NOMO-1 treated with DMSO at 0.1 percent for 48 hours (cell line): ENCODE results near the gene IRAK1.
A peak's percentile ranks its signal among the peaks of the same experiment; 100 is the strongest.

ENCODE experiments used
- DNase-seq: peaks from one replicate; lab custom pipeline; 2025; ENCODE audit not compliant: unreplicated experiment; lab: John Stamatoyannopoulos, UW

IRAK1 gene

GRCh38 chrX:154021131-154021611, 1.5 kb upstream of the IRAK1 start:
- DNase-seq = no peak

- no peak for DNase-seq
Measured at GRCh38 chrX:154020536-154021115, 924 bp upstream of the IRAK1 start.

- no peak for DNase-seq
Measured at GRCh38 chrX:154019061-154019621, 561 bp downstream of the IRAK1 start.

DNA sequence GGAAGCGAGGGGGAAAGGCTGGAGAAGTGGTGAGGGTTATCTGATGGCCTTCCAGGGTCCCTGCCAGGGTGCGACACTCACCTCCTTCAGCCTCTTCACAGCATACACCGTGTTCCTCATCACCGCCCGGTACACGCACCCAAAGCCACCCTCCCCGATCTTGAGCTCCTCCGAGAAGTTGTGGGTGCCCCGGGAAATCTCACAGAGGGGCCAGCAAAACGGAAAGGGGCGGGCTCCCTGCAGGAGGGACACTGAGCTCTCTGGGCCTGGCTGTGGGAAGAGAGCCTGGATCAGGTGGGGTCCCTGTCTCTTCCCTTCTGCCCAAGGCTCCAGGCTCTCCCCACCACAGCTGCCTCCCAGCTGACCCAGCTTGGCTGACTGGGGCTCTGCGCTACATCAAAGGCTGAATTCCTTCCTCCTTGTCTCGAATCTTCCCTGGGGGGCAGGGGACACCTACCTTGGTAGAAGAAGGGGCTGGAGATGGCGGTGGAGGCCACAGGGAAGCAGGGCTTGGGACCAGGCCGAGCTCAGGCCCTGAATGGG, 1.1 kb downstream of the IRAK1 start:
- no peak for DNase-seq

DNA sequence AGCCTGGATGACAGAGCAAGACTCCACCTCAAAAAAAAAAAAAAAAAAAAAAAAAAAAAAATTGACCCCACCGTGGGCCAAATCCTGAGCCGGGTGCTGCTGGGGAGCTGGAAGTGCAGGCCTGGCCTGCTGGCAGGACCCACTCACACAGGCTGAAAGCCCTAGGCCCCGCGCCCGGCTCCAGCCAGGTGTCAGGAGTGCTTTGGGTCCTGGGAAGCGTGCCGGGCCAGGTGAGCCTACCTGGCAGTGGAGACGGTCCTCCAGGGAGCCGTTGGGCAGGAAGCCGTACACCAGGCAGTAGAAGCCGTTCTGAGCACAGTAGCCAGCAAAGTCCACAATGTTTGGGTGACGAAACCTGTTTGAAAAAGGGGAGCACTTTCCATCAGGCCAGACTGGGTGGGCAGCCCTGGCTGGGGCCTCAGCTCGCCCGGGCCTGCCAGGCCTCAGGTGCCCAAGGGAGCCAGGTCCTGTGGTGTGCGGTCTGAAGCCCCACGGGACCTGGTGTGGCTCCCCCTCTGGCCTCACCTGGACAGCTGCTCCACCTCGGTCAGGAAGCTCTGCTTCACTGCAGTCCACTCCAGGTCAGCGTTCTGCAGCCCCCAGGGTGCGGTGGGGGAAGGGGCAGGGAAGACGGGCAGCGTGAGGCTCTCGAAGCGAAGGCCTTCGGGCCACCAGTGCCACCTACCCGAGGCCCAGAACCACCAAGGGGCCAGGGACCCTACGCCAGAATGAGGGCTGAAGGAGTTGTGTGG, 1.8 kb downstream of the IRAK1 start:
- no peak for DNase-seq

- no peak for DNase-seq
Measured at GRCh38 chrX:154016366-154017076, 3.2 kb downstream of the IRAK1 start.

GRCh38 chrX:154015581-154016264, 4.0 kb downstream of the IRAK1 start:
- no peak for DNase-seq

GRCh38 chrX:154014429-154015380, 5.0 kb downstream of the IRAK1 start:
- DNase-seq = no peak

DNA sequence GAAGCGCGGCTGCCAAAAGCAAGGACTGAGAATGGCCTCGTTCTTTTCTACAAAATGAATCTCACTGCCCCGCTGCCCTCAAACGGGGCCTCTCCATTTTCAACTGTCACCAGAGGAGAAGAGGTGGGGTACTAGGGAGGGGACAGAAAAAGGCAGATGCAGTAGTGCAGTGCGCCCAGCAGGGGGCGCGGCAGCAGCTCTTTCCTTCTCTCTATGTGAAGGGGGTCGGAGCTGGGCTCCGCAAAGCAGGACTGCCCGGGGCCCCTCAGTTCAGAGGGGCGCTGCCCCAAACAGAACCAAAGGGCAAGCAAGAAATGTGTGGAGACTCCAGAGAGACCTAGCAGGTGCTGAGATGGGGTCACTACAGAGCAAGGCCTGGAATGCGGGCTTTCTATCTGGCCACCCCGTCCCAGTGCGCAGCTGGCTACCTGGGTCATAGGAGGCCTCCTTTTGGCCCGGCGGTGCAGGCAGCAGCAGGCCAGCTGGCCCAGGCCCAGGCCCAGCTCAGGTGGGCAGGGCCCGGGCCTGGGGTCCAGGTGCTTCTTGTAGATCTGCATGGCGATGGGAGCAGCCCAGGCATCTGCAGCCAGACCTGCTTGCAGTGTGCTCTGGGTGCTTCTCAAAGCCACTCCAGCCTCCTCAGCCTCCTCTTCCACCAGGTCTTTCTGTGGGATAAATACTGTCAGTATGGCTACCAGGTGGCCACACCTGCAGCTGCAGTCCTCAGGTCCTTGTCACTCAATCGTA, 5.9 kb downstream of the IRAK1 start:
- DNase-seq = peak; percentile 17

DNA sequence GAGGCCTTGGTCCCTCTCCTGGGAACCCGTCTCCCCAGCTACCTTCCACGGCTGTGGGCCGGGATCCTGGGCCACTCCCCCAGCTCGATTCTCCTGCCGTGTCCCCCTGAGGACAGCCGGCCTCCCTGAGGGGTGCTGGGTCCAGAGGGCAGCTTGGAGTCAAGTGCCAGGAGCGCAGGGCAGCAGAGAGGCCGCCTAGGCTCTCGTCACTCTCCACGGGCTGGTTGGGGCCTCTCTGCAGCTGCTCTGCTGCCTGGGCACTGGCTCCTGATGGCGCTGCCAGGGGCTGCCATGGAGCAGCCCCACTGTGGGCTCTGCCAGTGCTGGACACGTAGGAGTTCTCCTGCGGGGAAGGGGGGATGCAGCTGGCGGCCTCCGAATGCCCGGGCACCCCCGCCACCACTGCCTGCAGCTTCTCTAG, 6.7 kb downstream of the IRAK1 start:
- DNase-seq = no peak

- no peak for DNase-seq
Measured at GRCh38 chrX:154012336-154012991, 7.2 kb downstream of the IRAK1 start.

DNA sequence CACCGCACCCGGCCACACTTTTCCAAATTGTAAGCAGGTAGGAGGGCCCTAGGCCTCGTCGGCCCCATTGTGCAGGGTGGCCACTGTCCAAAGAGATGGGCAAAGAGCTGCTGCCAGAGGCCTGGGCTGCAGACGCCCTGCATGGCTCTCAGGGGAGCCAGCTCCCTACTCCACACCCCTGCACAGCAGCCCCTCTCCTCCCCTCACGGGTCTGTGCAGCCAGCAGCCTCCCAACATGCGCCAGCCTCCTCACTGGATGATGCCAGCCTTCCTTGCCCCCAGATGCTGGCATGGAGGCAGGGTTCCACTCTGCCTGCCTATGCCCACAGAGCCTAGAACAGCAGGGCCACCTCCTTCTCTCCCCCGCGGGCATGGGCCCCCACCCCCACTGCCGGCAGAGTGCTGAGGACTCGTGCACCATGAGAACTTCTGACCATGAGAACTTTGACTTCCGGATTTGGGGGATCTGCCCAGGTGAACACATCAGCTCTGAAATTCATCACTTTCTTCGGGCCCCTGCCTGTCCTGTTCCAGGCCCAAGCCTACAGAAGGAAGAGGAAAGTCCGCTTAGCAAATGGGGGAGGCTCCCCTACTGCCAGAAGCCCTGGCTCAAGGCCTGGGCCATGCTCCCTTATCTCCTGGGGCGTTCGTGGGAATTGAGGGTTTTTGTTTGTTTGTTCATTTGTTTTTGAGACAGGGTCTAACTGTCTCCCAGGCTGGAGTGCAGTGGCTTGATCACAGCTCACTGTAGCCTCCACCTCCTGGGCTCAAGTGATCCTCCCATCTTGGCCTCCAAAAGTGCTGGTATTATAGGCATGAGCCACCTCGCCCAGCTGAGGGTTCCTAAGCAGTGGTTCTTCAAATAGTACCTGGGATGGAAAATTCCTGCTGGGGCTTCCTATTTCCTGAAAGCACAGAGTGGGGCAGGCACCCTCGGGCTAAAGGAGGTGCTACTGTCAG, 8.0 kb downstream of the IRAK1 start:
- no peak for DNase-seq

DNA sequence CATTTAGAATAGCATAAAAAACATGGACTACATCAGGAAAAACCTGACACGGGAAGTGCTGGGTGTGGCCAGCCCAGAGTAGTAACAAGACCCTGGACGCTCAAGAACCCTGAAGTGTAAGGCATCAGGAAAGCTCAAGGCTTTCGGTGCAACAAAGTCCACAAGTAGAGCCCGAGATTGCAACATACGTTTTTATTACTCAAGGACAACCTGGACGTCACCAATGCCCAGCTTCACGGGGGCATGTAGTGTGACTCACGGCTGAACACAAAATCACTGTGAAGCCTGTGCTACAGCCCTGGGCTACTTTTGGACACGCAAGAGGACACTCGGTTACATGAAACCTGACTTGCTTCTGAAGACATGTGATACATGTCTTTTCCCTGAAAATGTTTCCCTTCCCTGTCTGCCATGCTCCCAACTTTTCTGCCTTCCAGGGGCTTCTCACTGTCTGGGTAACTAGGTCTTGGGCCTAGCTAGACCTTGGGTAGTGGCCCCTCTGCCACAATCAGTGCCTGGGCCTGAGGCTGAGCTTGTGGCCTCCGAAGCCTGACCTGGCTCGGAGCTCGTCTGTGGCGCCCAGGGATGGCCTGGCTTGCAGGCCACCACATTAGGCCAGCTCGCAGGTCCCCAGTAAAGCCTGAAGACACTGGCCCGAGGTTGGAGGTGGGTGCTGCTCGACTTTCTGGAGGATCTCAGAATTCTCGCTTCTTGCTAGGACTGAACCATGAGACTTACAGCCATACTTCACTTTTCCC, 9.2 kb downstream of the IRAK1 start:
- peak; percentile 59 for DNase-seq

DNA sequence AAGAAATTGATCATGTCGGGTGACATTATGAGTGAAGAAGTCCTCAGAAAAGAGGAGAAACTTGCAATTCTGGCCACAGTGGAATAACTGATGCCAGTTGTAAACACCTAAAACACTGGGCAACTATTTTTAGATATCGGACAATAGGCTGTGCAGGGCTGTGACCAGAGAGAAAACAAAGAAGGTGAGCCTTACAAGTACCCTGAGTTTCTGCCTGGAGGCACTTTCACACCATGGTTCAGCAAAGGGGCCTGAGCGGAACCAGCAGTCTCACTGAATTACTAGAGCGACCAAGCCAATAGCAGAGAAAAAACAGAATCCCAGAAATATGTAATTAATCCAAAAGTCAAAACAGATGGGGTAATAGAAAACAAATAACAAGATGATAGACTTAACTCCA, 11.2 kb downstream of the IRAK1 start:
- no peak for DNase-seq

- DNase-seq = no peak
Measured at GRCh38 chrX:154006947-154007346, 12.8 kb downstream of the IRAK1 start.

GRCh38 chrX:154004315-154004714, 15.4 kb downstream of the IRAK1 start:
- DNase-seq = no peak
